ENCODE results near the gene ADRA1B. TPM values are rescaled to one million over a fixed set of nuclear protein-coding genes. Genes with fewer than 3 reads are reported as not detected.

Gene ADRA1B
- total and polyA plus RNA-seq, 9 donors: 0.87 to 9.1 (median 3.5) TPM

GRCh38 chr5:159945359-159945758, 29.1 kb downstream of the ADRA1B start:
- Histone ChIP-seq H3K27me3 (no peaks in the 10 kb centered on the region), H3K4me1 (ENCODE audit: insufficient read depth) (no peaks in the 10 kb centered on the region), H3K36me3 (no peaks in the 10 kb centered on the region), H3K9me3 (no peaks in the 10 kb centered on the region), H3K27ac (no peak overlapping the region), H3K4me3 (no peak overlapping the region)
- TF ChIP-seq EP300 (IDR thresholded peaks at IDR 0.05) (no peak), CTCF (IDR thresholded peaks at IDR 0.05) (no peak), POLR2A (IDR thresholded peaks at IDR 0.05) (no peak)
- 76 to 78% (median 78%) methylated on average over 2 of the region's 2 CpGs for WGBS, 3 donors
- intact Hi-C loops (cut with DNase I): no loop called here
- DNase-seq: no peak

- intact Hi-C loops (cut with DNase I): no loop called here
- H3K4me1 ChIP-seq (ENCODE audit: insufficient read depth): no peaks in the 10 kb centered on the region
- TF ChIP-seq POLR2A (IDR thresholded peaks at IDR 0.05) (no peak), CTCF (IDR thresholded peaks at IDR 0.05) (no peak), EP300 (IDR thresholded peaks at IDR 0.05) (no peak)
- no peaks in the 10 kb centered on the region for H3K9me3 ChIP-seq
- no peaks in the 10 kb centered on the region for H3K27me3 ChIP-seq
- H3K4me3 ChIP-seq: no peak overlapping the region
- WGBS, 3 donors: 50 to 58% (median 52%) methylated on average over 9 of the region's 9 CpGs
- H3K27ac ChIP-seq: no peak overlapping the region
- no peaks in the 10 kb centered on the region for H3K36me3 ChIP-seq
- DNase-seq: no peak
These were observed 31.6 kb downstream of the ADRA1B start for GRCh38 chr5:159947708-159948358.

GRCh38 chr5:159951387-159951786, 35.1 kb downstream of the ADRA1B start:
- 17 to 85% (median 52%) methylated on average over 10 of the region's 10 CpGs for WGBS, 3 donors
- H3K36me3 ChIP-seq: no peaks in the 10 kb centered on the region
- no peak overlapping the region for H3K27ac ChIP-seq
- intact Hi-C loops (cut with DNase I): no loop called here
- DNase-seq: no peak
- no peak for TF ChIP-seq CTCF (IDR thresholded peaks at IDR 0.05)
- TF ChIP-seq POLR2A (IDR thresholded peaks at IDR 0.05): no peak
- no peak for TF ChIP-seq EP300 (IDR thresholded peaks at IDR 0.05)
- H3K27me3 ChIP-seq: no peaks in the 10 kb centered on the region
- H3K9me3 ChIP-seq: no peaks in the 10 kb centered on the region
- H3K4me3 ChIP-seq: no peak overlapping the region
- no peaks in the 10 kb centered on the region for H3K4me1 ChIP-seq (ENCODE audit: insufficient read depth)

- intact Hi-C loops (cut with DNase I): no loop called here
- no peak overlapping the region for H3K27ac ChIP-seq
- no peak overlapping the region for H3K4me3 ChIP-seq
- no peaks in the 10 kb centered on the region for H3K9me3 ChIP-seq
- H3K36me3 ChIP-seq: no peaks in the 10 kb centered on the region
- 82 to 91% (median 84%) methylated on average over 3 of the region's 3 CpGs for WGBS, 3 donors
- TF ChIP-seq POLR2A (IDR thresholded peaks at IDR 0.05) (no peak), CTCF (IDR thresholded peaks at IDR 0.05) (no peak), EP300 (IDR thresholded peaks at IDR 0.05) (no peak)
- H3K4me1 ChIP-seq (ENCODE audit: insufficient read depth): no peaks in the 10 kb centered on the region
- DNase-seq: no peak
- H3K27me3 ChIP-seq: no peaks in the 10 kb centered on the region
These were observed 35.6 kb downstream of the ADRA1B start for GRCh38 chr5:159951834-159952233.

Measured in ovary (tissue), 9 donors.